ENCODE measurements around the gene ROR2.

DNA sequence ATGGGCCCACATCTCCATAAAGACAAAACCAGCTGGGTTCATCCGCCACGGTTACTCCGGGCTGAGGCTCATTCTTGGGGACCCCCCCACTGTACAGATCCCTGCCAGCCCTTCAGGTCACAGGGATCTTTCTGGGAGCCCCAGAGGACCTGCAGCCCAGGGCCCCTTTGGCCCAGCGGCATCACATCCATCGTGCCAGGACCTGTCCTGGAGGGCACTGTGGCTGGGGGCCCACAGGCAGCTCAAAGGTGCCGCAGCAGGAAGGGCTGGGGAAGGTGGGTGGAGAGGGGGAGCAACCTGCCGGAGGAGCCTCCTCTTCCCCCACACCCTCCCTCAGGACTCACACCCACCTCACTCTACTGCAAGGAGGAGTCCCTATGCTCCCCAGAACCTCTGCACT is 252.8 kb downstream of the ROR2 start:
- TF ChIP-seq POLR2A (IDR thresholded peaks at IDR 0.05; ENCODE audit: low read length), result no peak
- no peak for TF ChIP-seq GATA1 (IDR thresholded peaks at IDR 0.05; ENCODE audit: low read depth, low read length)
